K562 (cell line): ENCODE results near the gene CTPS1. TPM values are rescaled to one million over a fixed set of nuclear protein-coding genes. Genes with fewer than 3 reads are reported as not detected.

ENCODE experiments used
- ATAC-seq: fragments of 200-7000 bp; cut with Tn5 transposase; 3 replicates; pipeline ENCODE4 v1.9.1; 2020; ENCODE audit warnings: moderate library complexity
- BruUV-seq: library from RNA; stranded (reverse); fragments of 400-500 nt; replicated peaks from 2 replicates; lab custom pipeline; 2021; lab: Mats Ljungman, UMichigan
- CTCF ChIA-PET: fragments of 300-600 bp; formaldehyde crosslinking; extraction: SDS; loops from one replicate; lab custom pipeline; 2021; ENCODE audit warnings: low intra/inter-chr PET ratio; lab: Yijun Ruan, JAX
- POLR2A ChIA-PET: fragments of 300-600, 350-650 bp; sonication (Branson Sonifier 250); formaldehyde crosslinking; extraction: SDS; loops from one replicate; lab custom pipeline; 2021; ENCODE audit warnings: antibody characterized with exemption, inconsistent platforms; lab: Yijun Ruan, JAX
- DNase-seq, 4 experiments: peaks; one replicate each; pipeline versions ENCODE4 v3.0.0 to v3.0.0-alpha.2; 2011 to 2018; ENCODE audit warnings: low spot score in 3 of 4, mixed read lengths in 3 of 4; ENCODE audit errors: extremely low read depth in 1 of 4
- FAIRE-seq: peaks from 2 replicates; lab custom pipeline; 2011; peaks lifted over from hg19 to GRCh38; lab: Jason Lieb, UNC
- H2AFZ ChIP-seq: 2 replicates; pipeline ENCODE4 v1.6.0; 2011; ENCODE audit warnings: low read depth, low read length, control low read depth, inconsistent platforms
- H3K27ac ChIP-seq: fragments of 200-600 bp; 3 replicates; pipeline ENCODE4 v1.8.0; 2011; ENCODE audit warnings: low read depth, mild to moderate bottlenecking, control low read depth, inconsistent platforms, low read length, moderate library complexity, mixed read lengths; ENCODE audit errors: extremely low read depth
- H3K27me3 ChIP-seq, 2 experiments: fragments of 300-600 bp in 1 of 2; 2 replicates in 1 of 2; 3 replicates in 1 of 2; pipeline versions ENCODE4 v1.6.0 to v1.8.0; 2011; ENCODE audit warnings: inconsistent platforms in 2 of 2, low read length in 2 of 2, mild to moderate bottlenecking in 1 of 2, mixed read lengths in 1 of 2, moderate library complexity in 1 of 2; ENCODE audit not compliant: control insufficient read depth in 2 of 2, insufficient read depth in 2 of 2
- H3K36me3 ChIP-seq: fragments of 300-600 bp; 3 replicates; pipeline ENCODE4 v1.8.0; 2011; ENCODE audit warnings: mild to moderate bottlenecking, low read length, inconsistent platforms; ENCODE audit not compliant: control insufficient read depth, insufficient read depth
- H3K4me1 ChIP-seq, 2 experiments: fragments of 200-600 bp in 1 of 2; replicated peaks in 1 of 2; 2 replicates in 1 of 2; 3 replicates in 1 of 2; pipeline versions ENCODE4 v1.5.1 to v1.8.0; 2011; ENCODE audit warnings: inconsistent platforms in 2 of 2, low read length in 2 of 2, mild to moderate bottlenecking in 1 of 2, mixed read lengths in 1 of 2, moderate library complexity in 1 of 2; ENCODE audit not compliant: control insufficient read depth in 2 of 2, insufficient read depth in 2 of 2
- H3K4me2 ChIP-seq: 2 replicates; pipeline ENCODE4 v1.6.1; 2011; ENCODE audit warnings: low read length, control low read depth, inconsistent platforms, mixed read lengths; ENCODE audit not compliant: insufficient read depth
- H3K4me3 ChIP-seq: fragments of 200-600 bp; sonication (generic), shearing (Covaris generic); 2 replicates; pipeline ENCODE4 v1.5.1; 2016; ENCODE audit warnings: control low read depth, inconsistent platforms
- H3K79me2 ChIP-seq: fragments of 200-600 bp; 3 replicates; pipeline ENCODE4 v1.8.0; 2011; ENCODE audit warnings: low read length, inconsistent platforms; ENCODE audit not compliant: control insufficient read depth, insufficient read depth
- H3K9ac ChIP-seq, 2 experiments: 2 replicates each; pipeline versions ENCODE4 v1.6.0 to v1.6.1; 2011; ENCODE audit warnings: low read depth in 2 of 2, low read length in 2 of 2, control low read depth in 1 of 2, inconsistent platforms in 1 of 2, mild to moderate bottlenecking in 1 of 2, mixed read lengths in 1 of 2; ENCODE audit not compliant: insufficient read depth in 1 of 2
- H3K9me1 ChIP-seq: one replicate; pipeline ENCODE4 v1.6.0; 2011; ENCODE audit warnings: inconsistent platforms, mild to moderate bottlenecking, low read length, moderate library complexity; ENCODE audit not compliant: control insufficient read depth, insufficient read depth
- H3K9me3 ChIP-seq: replicated peaks from 2 replicates; pipeline ENCODE4 v1.5.1; 2011; ENCODE audit warnings: low read depth, low read length, inconsistent platforms; ENCODE audit not compliant: control insufficient read depth, insufficient read depth
- H4K20me1 ChIP-seq: replicated peaks from 2 replicates; pipeline ENCODE4 v1.6.1; 2011; ENCODE audit warnings: low read length, inconsistent platforms, mixed read lengths; ENCODE audit not compliant: control insufficient read depth, insufficient read depth
- FOXJ3 ChIP-seq: sonication (generic); formaldehyde crosslinking; IDR thresholded peaks from 2 replicates; pipeline ENCODE4 v1.4.0; 2020; ENCODE audit warnings: mild to moderate bottlenecking, missing genetic modification reagents
- GATAD2A ChIP-seq: fragments of 450-650 bp; IDR thresholded peaks from 2 replicates; pipeline ENCODE4 v1.6.1; 2017
- GTF2E2 ChIP-seq: fragments of 200-800 bp; sonication (Bioruptor generic); IDR thresholded peaks from 2 replicates; pipeline ENCODE4 v1.6.1; 2016; ENCODE audit warnings: missing genetic modification characterization, missing compliant biosample characterization
- MEIS2 ChIP-seq: fragments of 450-650 bp; IDR thresholded peaks from 2 replicates; pipeline ENCODE4 v1.6.1; 2014; ENCODE audit warnings: mild to moderate bottlenecking; ENCODE audit not compliant: partially characterized antibody
- NFRKB ChIP-seq: fragments of 450-650 bp; IDR thresholded peaks from 2 replicates; pipeline ENCODE4 v1.6.1; 2016; ENCODE audit warnings: low read depth
- NR3C1 ChIP-seq: sonication (generic); formaldehyde crosslinking; IDR thresholded peaks from 2 replicates; pipeline ENCODE4 v1.8.1; 2022; ENCODE audit warnings: missing genetic modification reagents
- PTBP1 ChIP-seq: fragments of 200-400 bp; formaldehyde crosslinking; IDR thresholded peaks from 2 replicates; pipeline ENCODE4 v1.6.1; 2017; ENCODE audit warnings: low read depth, low read length
- RBFOX2 ChIP-seq: fragments of 200-400 bp; formaldehyde crosslinking; IDR thresholded peaks from 2 replicates; pipeline ENCODE4 v1.6.1; 2017; ENCODE audit warnings: low read depth, mild to moderate bottlenecking, low read length, moderate library complexity
- SAFB ChIP-seq: fragments of 200-400 bp; formaldehyde crosslinking; IDR thresholded peaks from 2 replicates; pipeline ENCODE4 v1.6.1; 2017; ENCODE audit warnings: low read depth, low read length, borderline replicate concordance
- ZNF143 ChIP-seq: sonication (generic); formaldehyde crosslinking; IDR thresholded peaks from 2 replicates; pipeline ENCODE4 v1.9.0; 2022; ENCODE audit warnings: mild to moderate bottlenecking, missing genetic modification reagents
- ZNF76 ChIP-seq: fragments of 250-450 bp; sonication (Bioruptor Pico); IDR thresholded peaks from 2 replicates; pipeline ENCODE4 v1.4.0; 2020; ENCODE audit warnings: mild to moderate bottlenecking, moderate library complexity, borderline replicate concordance
- WGBS: fragments of 100-300 bp; shearing (Covaris generic); methylation state at CpG from one replicate; pipeline ENCODE4 v1.1.6; 2016; ENCODE audit warnings: low coverage, mixed read lengths; ENCODE audit not compliant: insufficient coverage; ENCODE audit errors: missing lambda C conversion rate; 5-methylcytosine and 5-hydroxymethylcytosine counted together
- in situ Hi-C: fragments of 300-500 bp; cut with MboI; formaldehyde crosslinking; loops from 4 replicates; pipeline ENCODE4 v1.15.0; 2018; ENCODE audit warnings: inconsistent platforms, mixed read lengths
- intact Hi-C: fragments of 100-400 bp; cut with micrococcal nuclease; formaldehyde crosslinking; loops from 2 replicates; pipeline ENCODE4 v1.14.2; 2022
- polyA plus RNA-seq, 8 experiments: library from polyadenylated mRNA; depleted of rRNA in 4 of 8; stranded (reverse) in 5 of 8; unstranded in 3 of 8; fragments of >200 nt; fragmentation: Nextera tagmentation in 2 of 8; fragmentation: Illumina TruSeq in 1 of 8; extraction: Ambion mirVana in 2 of 8; extraction: Trizol in 1 of 8; gene quantifications; 2 replicates each; pipeline versions ENCODE4 v1.2.1 to v1.2.3, GENCODE V29; 2011 to 2014; ENCODE audit warnings: inconsistent platforms in 1 of 8, missing spikeins in 1 of 8
- total RNA-seq, 7 experiments: library from RNA; depleted of rRNA in 6 of 7; stranded (reverse); fragments of >200 nt in 6 of 7; fragmentation: Illumina TruSeq in 2 of 7; extraction: Trizol in 2 of 7; gene quantifications; 2 replicates each; pipeline versions ENCODE4 v1.2.1 to v1.2.3, GENCODE V29; 2011 to 2021; ENCODE audit warnings: low replicate concordance in 1 of 7
- TF ChIP-seq, protein P1 (sequence below): fragments of 250-450 bp; sonication (Bioruptor Pico); IDR thresholded peaks from 2 replicates; pipeline ENCODE4 v1.5.0; 2021; ENCODE audit warnings: mild to moderate bottlenecking, moderate library complexity

CTPS1 gene
- total and polyA plus RNA-seq, 9 of the 15 experiments (the other 6 are each of a cell fraction or from before 2014, with no cell fraction given), result 44.4 to 164 (median 87.7) TPM

DNA sequence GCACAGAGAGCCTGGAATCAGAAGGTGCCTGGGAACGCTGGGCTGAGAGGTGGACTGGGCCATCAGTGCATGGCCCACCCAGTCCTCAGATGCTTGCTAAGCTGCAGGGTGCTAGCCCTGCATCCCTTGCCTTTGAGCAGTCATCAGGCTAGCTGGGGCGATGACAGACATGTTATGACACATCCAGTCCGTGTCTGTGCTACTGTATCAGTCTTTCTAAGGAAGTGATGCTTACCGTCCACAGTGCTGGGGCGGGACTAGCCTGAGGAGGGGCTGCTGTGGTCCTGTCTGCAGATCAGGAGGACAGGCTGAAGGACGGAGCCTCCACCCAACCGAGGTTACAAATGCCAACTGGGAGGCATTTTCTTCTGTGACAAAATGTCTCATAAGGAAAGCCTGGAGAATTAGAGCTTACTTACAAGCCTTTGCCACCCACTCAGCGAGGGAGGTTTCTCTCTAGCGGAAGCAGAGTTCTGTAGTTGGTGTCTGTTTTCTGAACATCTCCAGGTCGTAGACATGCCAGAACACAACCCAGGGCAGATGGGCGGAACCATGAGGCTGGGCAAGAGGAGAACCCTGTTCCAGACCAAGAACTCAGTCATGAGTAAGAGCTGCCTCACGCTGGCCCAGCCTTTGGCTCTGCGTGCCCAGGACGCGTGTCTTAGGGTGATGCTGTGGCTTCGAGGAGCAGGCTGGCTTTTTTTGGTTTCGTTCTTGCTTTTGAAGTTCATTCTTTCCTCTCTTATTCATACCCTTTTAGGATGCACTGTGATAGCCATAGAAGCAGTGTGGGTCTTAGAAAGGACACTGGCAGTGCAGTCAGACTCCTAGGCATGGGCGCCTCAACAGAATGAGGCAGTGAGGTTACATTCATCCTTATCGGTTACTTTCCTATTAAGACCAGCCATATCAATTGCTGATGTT, 27.7 kb downstream of the CTPS1 start:
- Histone ChIP-seq H3K9me1 (peaks cover 10% of the 10 kb centered on the region), H3K27ac (no peak overlapping the region), H4K20me1 (peaks cover 20% of the 10 kb centered on the region), H3K4me2 (no peak overlapping the region), H3K27me3 (no peaks in the 10 kb centered on the region; a peak in 1 of 5 replicates), H3K4me3 (no peak overlapping the region), H3K9me3 (no peaks in the 10 kb centered on the region), H2AFZ (no peak overlapping the region), H3K79me2 (peaks cover 8% of the 10 kb centered on the region; the same call in 2 of the 3 replicates), H3K4me1 (peaks cover 13 to 17% of the 10 kb centered on the region in 2 experiments; a peak in 4 of 5 replicates), H3K36me3 (peaks cover 99% of the 10 kb centered on the region), H3K9ac (0 out of 4 replicates have a peak overlapping the region, but pooled peaks of 1 of the 2 experiments have one; percentile 29)
- WGBS, result 89% methylated on average over 19 of the region's 19 CpGs
- in situ Hi-C loops, result no loop called here
- DNase-seq (no peak), FAIRE-seq (no peak), ATAC-seq (no peak)
- ChIA-PET CTCF (no interaction called here), POLR2A (interaction anchor here (0.6 kb wide), 1 partner anchor 54 kb away, joined by 3 read pairs; no protein-coding TSS in a partner anchor)
- intact Hi-C loops, result no loop called here
- no TSS peak for BruUV-seq
- no peak for TF ChIP-seq PTBP1
- TF ChIP-seq MEIS2, result peak; percentile 63

GRCh38 chr1:41009466-41009865, 30.0 kb downstream of the CTPS1 start:
- no peak for ATAC-seq
- H3K9me1 ChIP-seq, result peaks cover under 1% of the 10 kb centered on the region
- intact Hi-C loops (no loop called here), in situ Hi-C loops (no loop called here)
- H3K4me3 ChIP-seq, result no peak overlapping the region
- no peak overlapping the region for H2AFZ ChIP-seq
- H3K36me3 ChIP-seq, result peaks cover 99% of the 10 kb centered on the region
- POLR2A ChIA-PET, result interaction anchor here (1.4 to 1.8 kb wide), 2 partner anchors 12 to 14 kb away, joined by 4 to 5 read pairs; partner anchors contain the start of gene SLFNL1
- peaks cover 1% of the 10 kb centered on the region; the same call in 2 of the 3 replicates for H3K79me2 ChIP-seq
- WGBS, result 96% methylated on average over 8 of the region's 8 CpGs
- no peaks in the 10 kb centered on the region for H3K27me3 ChIP-seq
- no peak overlapping the region for H3K4me2 ChIP-seq
- FAIRE-seq, result no peak
- no peak for DNase-seq
- CTCF ChIA-PET, result no interaction called here
- no peaks in the 10 kb centered on the region for H3K4me1 ChIP-seq
- H4K20me1 ChIP-seq, result 0 out of 2 replicates have a peak, but pooled peaks cover 6% of the 10 kb centered on the region
- H3K9ac ChIP-seq, result no peak overlapping the region
- no TSS peak for BruUV-seq
- no peak overlapping the region for H3K27ac ChIP-seq
- no peaks in the 10 kb centered on the region for H3K9me3 ChIP-seq
- TF ChIP-seq NFRKB (no peak), FOXJ3 (no peak), ZNF76 (CRISPR knock-in tag) (no peak), ZNF143 (CRISPR knock-in tag) (no peak), SAFB (no peak), NR3C1 (CRISPR knock-in tag) (no peak), GATAD2A (no peak), RBFOX2 (no peak), GTF2E2 (no peak)
- TF ChIP-seq, protein P1, sequence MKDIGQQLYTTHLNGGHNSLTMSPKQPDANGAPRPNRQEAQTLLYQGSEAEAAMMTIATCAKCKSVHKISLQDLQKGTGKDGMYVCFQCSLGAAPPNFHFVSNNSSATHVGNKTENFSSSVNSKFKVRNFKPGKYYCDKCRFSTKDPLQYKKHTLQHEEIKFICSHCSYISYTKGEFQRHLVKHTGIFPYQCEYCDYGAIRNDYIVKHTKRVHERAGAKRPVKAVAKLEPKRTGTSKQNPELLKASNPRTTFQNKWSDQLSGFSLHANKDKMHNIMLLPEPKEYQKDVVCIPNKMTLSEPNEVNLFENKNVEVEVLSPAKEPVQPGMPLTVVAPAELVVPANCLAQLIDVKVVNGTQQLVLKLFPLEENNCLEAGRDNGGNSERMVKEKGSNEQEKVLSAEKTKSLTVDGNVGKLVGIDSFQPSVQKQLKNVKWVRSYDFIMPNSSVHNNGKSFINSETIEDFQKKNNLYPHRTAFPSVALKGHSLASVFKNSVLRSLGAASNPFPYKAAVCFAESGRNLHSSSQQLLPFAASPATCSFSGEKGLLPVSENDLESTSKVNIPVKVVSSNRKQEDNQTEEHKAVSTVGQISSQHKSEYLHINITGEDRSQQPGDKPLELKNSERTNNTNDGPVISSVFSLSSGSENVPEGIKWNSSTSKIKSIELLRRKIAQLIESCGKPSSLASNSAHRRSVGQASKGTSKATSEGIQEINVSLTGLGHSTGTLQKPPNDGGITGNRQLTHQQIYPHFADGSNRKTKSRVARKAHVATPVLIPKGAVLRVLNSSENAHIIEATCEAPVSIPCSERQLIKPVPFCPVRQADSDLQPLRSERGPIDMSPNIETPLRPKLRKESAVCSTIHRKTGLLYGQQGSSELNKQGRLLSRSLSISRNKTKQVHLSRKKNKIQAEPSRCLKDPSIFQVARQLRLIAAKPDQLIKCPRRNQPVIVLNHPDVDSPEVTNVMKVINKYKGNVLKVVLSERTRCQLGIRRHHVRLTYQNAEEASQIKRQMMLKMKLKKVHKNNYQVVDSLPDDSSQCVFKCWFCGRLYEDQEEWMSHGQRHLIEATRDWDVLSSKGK (CRISPR knock-in tag), result no peak
